GM12878 (cell line): ENCODE measurements around the gene MSRB2. TPM values are rescaled to one million over a fixed set of nuclear protein-coding genes. Genes with fewer than 3 reads are reported as not detected.
A peak's percentile ranks its signal among the peaks of the same experiment; 100 is the strongest.

Source experiments
- ATAC-seq: fragments of 200-7000 bp; cut with Tn5 transposase; 3 replicates; pipeline ENCODE4 v1.9.1; 2020; ENCODE audit warnings: mild to moderate bottlenecking, moderate library complexity
- BruUV-seq: library from RNA; stranded (reverse); fragments of 400-500 nt; replicated peaks from 2 replicates; lab custom pipeline; 2021; lab: Mats Ljungman, UMichigan
- CTCF ChIA-PET: fragments of 300-600 bp; sonication (Branson Sonifier 250); formaldehyde crosslinking; extraction: SDS; loops from one replicate; lab custom pipeline; 2021; ENCODE audit warnings: inconsistent platforms; lab: Yijun Ruan, JAX
- POLR2A ChIA-PET: fragments of 350-600 bp; formaldehyde crosslinking; extraction: SDS; loops from one replicate; lab custom pipeline; 2021; ENCODE audit warnings: inconsistent platforms; lab: Charles Lee
- RAD21 ChIA-PET: fragments of 300-600 bp; sonication (Branson Sonifier 250); formaldehyde crosslinking; loops from one replicate; lab custom pipeline; 2023; ENCODE audit warnings: antibody characterized with exemption; ENCODE audit not compliant: unreplicated experiment; lab: Charles Lee
- SMC1A ChIA-PET: fragments of 300-600 bp; sonication (Branson Sonifier 250); formaldehyde crosslinking; loops from one replicate; lab custom pipeline; 2023; ENCODE audit not compliant: unreplicated experiment, uncharacterized antibody; lab: Charles Lee
- DNase-seq: peaks from one replicate; pipeline ENCODE4 v3.0.0-alpha.2; 2011; ENCODE audit warnings: low read depth, low spot score
- FAIRE-seq: peaks from 3 replicates; lab custom pipeline; 2011; peaks lifted over from hg19 to GRCh38; lab: Jason Lieb, UNC
- H2AFZ ChIP-seq: 2 replicates; pipeline ENCODE4 v1.6.0; 2011; ENCODE audit warnings: low read depth, low read length, control low read depth; ENCODE audit not compliant: control insufficient read depth
- H3K27ac ChIP-seq: 2 replicates; pipeline ENCODE4 v1.5.1; 2011; ENCODE audit warnings: control low read depth; ENCODE audit not compliant: control insufficient read depth, insufficient read depth
- H3K27me3 ChIP-seq, 2 experiments: replicated peaks in 1 of 2; 2 replicates each; pipeline versions ENCODE4 v1.6.0 to v1.6.1; 2011; ENCODE audit warnings: low read length in 1 of 2; ENCODE audit not compliant: control insufficient read depth in 2 of 2, insufficient read depth in 2 of 2
- H3K36me3 ChIP-seq, 2 experiments: 2 replicates each; pipeline ENCODE4 v1.5.1; 2011; ENCODE audit warnings: low read length in 1 of 2; ENCODE audit not compliant: control insufficient read depth in 2 of 2, insufficient read depth in 2 of 2
- H3K4me1 ChIP-seq: 2 replicates; pipeline ENCODE4 v1.6.1; 2011; ENCODE audit warnings: mild to moderate bottlenecking, low read length, moderate library complexity, mixed read lengths; ENCODE audit not compliant: control insufficient read depth, insufficient read depth
- H3K4me2 ChIP-seq: 2 replicates; pipeline ENCODE4 v1.6.0; 2011; ENCODE audit warnings: control low read depth; ENCODE audit not compliant: control insufficient read depth, insufficient read depth
- H3K4me3 ChIP-seq: fragments of 200-600 bp; sonication (generic); 2 replicates; pipeline ENCODE4 v1.5.1; 2016
- H3K79me2 ChIP-seq: 2 replicates; pipeline ENCODE4 v1.6.0; 2011; ENCODE audit warnings: low read length; ENCODE audit not compliant: control insufficient read depth, insufficient read depth
- H3K9ac ChIP-seq: 2 replicates; pipeline ENCODE4 v1.8.0; 2011; ENCODE audit warnings: low read length, control low read depth, mixed read lengths; ENCODE audit not compliant: control insufficient read depth, insufficient read depth
- H3K9me3 ChIP-seq: replicated peaks from 3 replicates; pipeline ENCODE4 v1.5.1; 2011; ENCODE audit warnings: mild to moderate bottlenecking, low read length; ENCODE audit not compliant: control insufficient read depth, insufficient read depth
- H4K20me1 ChIP-seq: 2 replicates; pipeline ENCODE4 v1.6.0; 2011; ENCODE audit not compliant: control insufficient read depth, insufficient read depth
- HDAC2 ChIP-seq: fragments of 200-600 bp; sonication (generic); IDR thresholded peaks from 2 replicates; pipeline ENCODE4 v1.6.1; 2017
- NBN ChIP-seq: fragments of 450-650 bp; IDR thresholded peaks from 2 replicates; pipeline ENCODE4 v1.6.1; 2016
- RAD21 ChIP-seq: IDR thresholded peaks from 2 replicates; pipeline ENCODE4 v1.6.1; 2011; ENCODE audit warnings: mild to moderate bottlenecking, low read depth, low read length, moderate library complexity; ENCODE audit not compliant: insufficient read depth
- RAD51 ChIP-seq: fragments of 450-650 bp; IDR thresholded peaks from 2 replicates; pipeline ENCODE4 v1.6.1; 2016; ENCODE audit warnings: moderate library complexity, mild to moderate bottlenecking, inconsistent platforms
- RFX5 ChIP-seq: IDR thresholded peaks from 2 replicates; pipeline ENCODE4 v1.6.1; 2011; ENCODE audit warnings: low read depth, low read length, improper control_type of control experiment
- SMC3 ChIP-seq: IDR thresholded peaks from 2 replicates; pipeline ENCODE4 v1.6.1; 2011; ENCODE audit warnings: low read length, improper control_type of control experiment, borderline replicate concordance
- YY1 ChIP-seq: IDR thresholded peaks from 2 replicates; pipeline ENCODE4 v1.6.1; 2011; ENCODE audit warnings: low read depth, mild to moderate bottlenecking, low read length
- ZNF24 ChIP-seq: fragments of 450-650 bp; IDR thresholded peaks from 2 replicates; pipeline ENCODE4 v1.6.1; 2017; ENCODE audit warnings: antibody characterized with exemption, mild to moderate bottlenecking
- WGBS: methylation state at CpG from one replicate; pipeline ENCODE4 v1.1.6; 2016; ENCODE audit warnings: low lambda C conversion rate; ENCODE audit not compliant: insufficient replicate concordance, insufficient coverage; ENCODE audit errors: missing lambda C conversion rate; 5-methylcytosine and 5-hydroxymethylcytosine counted together
- in situ Hi-C: fragments of 300-500 bp; cut with MboI; formaldehyde crosslinking; loops from 9 replicates; pipeline ENCODE4 v1.14.3; 2018; ENCODE audit warnings: mixed read lengths
- intact Hi-C: fragments of 100-400 bp; cut with micrococcal nuclease; formaldehyde crosslinking; loops from one replicate; pipeline ENCODE4 v1.14.2; 2022; ENCODE audit not compliant: unreplicated experiment
- polyA plus RNA-seq, 11 experiments: library from polyadenylated mRNA; depleted of rRNA in 4 of 11; unstranded in 6 of 11; stranded (reverse) in 5 of 11; fragments of >200 nt; fragmentation: Nextera tagmentation in 4 of 11; fragmentation: Illumina TruSeq in 1 of 11; extraction: Ambion mirVana in 4 of 11; extraction: Trizol in 1 of 11; gene quantifications; 1 replicate in 1 of 11; 2 replicates in 10 of 11; pipeline versions ENCODE4 v1.2.1 to v1.2.3, GENCODE V29; 2011 to 2016; ENCODE audit warnings: inconsistent platforms in 2 of 11, missing spikeins in 2 of 11, low read depth in 1 of 11
- total RNA-seq, 4 experiments: library from RNA; depleted of rRNA in 3 of 4; stranded (reverse); fragments of >200 nt in 3 of 4; fragmentation: Illumina TruSeq in 1 of 4; extraction: Trizol in 1 of 4; gene quantifications; 2 replicates each; pipeline versions ENCODE4 v1.2.1 to v1.2.3, GENCODE V29; 2013 to 2021
- TF ChIP-seq, protein P1 (sequence below), 3 experiments: IDR thresholded peaks in 2 of 3; conservative IDR thresholded peaks in 1 of 3; 2 replicates each; pipeline ENCODE4 v1.5.1; 2011; ENCODE audit warnings: low read depth in 3 of 3, low read length in 3 of 3, mild to moderate bottlenecking in 3 of 3, control low read depth in 2 of 3, moderate library complexity in 2 of 3, inconsistent platforms in 1 of 3, mixed read lengths in 1 of 3; ENCODE audit not compliant: control insufficient read depth in 2 of 3, insufficient read depth in 1 of 3; ENCODE audit errors: extremely low read depth in 1 of 3

The MSRB2 gene
- total and polyA plus RNA-seq, 10 of the 15 experiments (the other 5 are each of a cell fraction or from before 2014, with no cell fraction given) = 1.5 to 18.6 (median 6.2) TPM

DNA sequence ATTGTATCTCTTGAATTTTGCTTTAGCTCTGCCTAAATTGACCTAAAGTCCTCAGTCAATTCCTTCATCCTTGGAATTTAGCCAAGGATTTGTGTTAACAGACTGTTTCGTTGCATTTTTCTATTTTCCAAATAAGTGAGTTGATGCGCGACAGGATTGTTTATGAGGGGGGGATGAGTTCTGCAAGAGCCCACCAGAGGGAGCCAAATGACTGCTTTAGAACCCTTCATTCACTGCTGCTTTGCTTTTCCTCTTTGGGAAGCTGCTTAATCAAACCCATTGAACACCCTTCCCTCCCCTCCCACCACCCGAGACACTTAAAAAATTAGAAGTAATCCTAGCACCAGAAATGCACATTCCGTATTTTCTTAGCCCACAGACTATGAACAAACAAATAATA is 63.0 kb downstream of the MSRB2 start:
- Histone ChIP-seq H3K27ac (no peak overlapping the region), H3K79me2 (no peaks in the 10 kb centered on the region), H3K4me1 (peaks cover 6% of the 10 kb centered on the region; the same call in 1 of the 2 replicates), H3K4me2 (peak overlapping the region; percentile 51), H3K9ac (no peak overlapping the region), H3K27me3 (peaks cover 0 to 4% of the 10 kb centered on the region in 2 experiments; a peak in 1 of 4 replicates), H4K20me1 (no peaks in the 10 kb centered on the region), H3K4me3 (no peak overlapping the region), H3K9me3 (no peaks in the 10 kb centered on the region), H2AFZ (peak overlapping the region; percentile 52; the same call in 1 of the 2 replicates), H3K36me3 (no peaks in the 10 kb centered on the region)
- BruUV-seq = no TSS peak
- FAIRE-seq (peak; percentile 86), ATAC-seq (peak; percentile 78), DNase-seq (no peak)
- TF ChIP-seq RFX5 = no peak
- TF ChIP-seq SMC3 = peak; percentile 68; the same call in 1 of the 2 replicates
- TF ChIP-seq RAD21 = peak; percentile 76
- TF ChIP-seq HDAC2 = no peak
- 0 out of 2 replicates have a peak, but pooled peaks have one; percentile 7 for TF ChIP-seq ZNF24
- TF ChIP-seq YY1 = 0 out of 2 replicates have a peak, but pooled peaks have one; percentile 10
- TF ChIP-seq NBN = no peak
- no peak for TF ChIP-seq RAD51
- TF ChIP-seq, protein P1, sequence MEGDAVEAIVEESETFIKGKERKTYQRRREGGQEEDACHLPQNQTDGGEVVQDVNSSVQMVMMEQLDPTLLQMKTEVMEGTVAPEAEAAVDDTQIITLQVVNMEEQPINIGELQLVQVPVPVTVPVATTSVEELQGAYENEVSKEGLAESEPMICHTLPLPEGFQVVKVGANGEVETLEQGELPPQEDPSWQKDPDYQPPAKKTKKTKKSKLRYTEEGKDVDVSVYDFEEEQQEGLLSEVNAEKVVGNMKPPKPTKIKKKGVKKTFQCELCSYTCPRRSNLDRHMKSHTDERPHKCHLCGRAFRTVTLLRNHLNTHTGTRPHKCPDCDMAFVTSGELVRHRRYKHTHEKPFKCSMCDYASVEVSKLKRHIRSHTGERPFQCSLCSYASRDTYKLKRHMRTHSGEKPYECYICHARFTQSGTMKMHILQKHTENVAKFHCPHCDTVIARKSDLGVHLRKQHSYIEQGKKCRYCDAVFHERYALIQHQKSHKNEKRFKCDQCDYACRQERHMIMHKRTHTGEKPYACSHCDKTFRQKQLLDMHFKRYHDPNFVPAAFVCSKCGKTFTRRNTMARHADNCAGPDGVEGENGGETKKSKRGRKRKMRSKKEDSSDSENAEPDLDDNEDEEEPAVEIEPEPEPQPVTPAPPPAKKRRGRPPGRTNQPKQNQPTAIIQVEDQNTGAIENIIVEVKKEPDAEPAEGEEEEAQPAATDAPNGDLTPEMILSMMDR (IDR thresholded peaks at IDR 0.05 in 2 of 3, conservative IDR thresholded peaks at IDR 0.05 in 1 of 3; ENCODE audit: control insufficient read depth in 2 of 3, extremely low read depth in 1 of 3, insufficient read depth in 1 of 3, low read depth in 3 of 3, low read length in 3 of 3) = peak; percentile 84 to 87 (median 86); a peak in 5 of 6 replicates
- ChIA-PET SMC1A (interaction anchor here (0.6 to 2.3 kb wide), 9 partner anchors 10 to 937 kb away, joined by 3 to 19 read pairs (median 4); no protein-coding TSS in a partner anchor), CTCF (interaction anchor here (0.7 to 6.7 kb wide), 22 partner anchors 9 to 1460 kb away, joined by 3 to 106 read pairs (median 3); no protein-coding TSS in a partner anchor), RAD21 (interaction anchor here (0.7 to 2.5 kb wide), 6 partner anchors 107 to 1344 kb away, joined by 3 to 24 read pairs (median 4); no protein-coding TSS in a partner anchor), POLR2A (no interaction called here)
- 0% methylated on average over 5 of the region's 5 CpGs for WGBS
- in situ Hi-C loops = loop anchor here (5.0 kb wide), 1 partner anchor 134 kb away; no protein-coding TSS in a partner anchor
- intact Hi-C loops = loop anchor here (1.0 to 5.0 kb wide), 7 partner anchors 135 to 1399 kb away; no protein-coding TSS in a partner anchor
